ENCODE results near the gene SORBS1. TPM values are rescaled to one million over a fixed set of nuclear protein-coding genes. Genes with fewer than 3 reads are reported as not detected.
A peak's percentile ranks its signal among the peaks of the same experiment; 100 is the strongest.

Gene SORBS1
- polyA plus RNA-seq, 10 donors = 49.7 to 107 (median 71.2) TPM

DNA sequence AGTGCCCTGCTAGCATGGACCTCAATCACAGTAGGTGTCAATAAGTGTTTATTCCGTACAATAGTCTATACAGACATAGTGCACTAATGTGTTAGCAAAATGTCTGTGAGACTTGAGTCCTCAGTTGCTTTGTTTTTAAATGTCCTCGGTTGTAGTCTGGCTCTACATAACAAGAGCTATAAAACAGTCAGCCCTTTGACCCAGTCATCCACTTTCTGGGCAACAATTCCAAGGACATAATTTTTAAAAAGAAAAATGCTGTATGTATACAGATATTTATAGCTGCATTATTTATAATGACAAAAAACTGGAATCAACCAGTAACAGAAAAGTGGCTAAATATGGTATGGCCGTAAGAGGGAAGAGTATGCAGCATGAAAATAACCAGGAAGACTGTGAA, 267.5 kb downstream of the SORBS1 start:
- DNase-seq = no peak

- no peak for DNase-seq
Observed at GRCh38 chr10:95291365-95292039, 269.7 kb downstream of the SORBS1 start.

GRCh38 chr10:95290461-95291364, 270.5 kb downstream of the SORBS1 start, which contains the start of gene PDLIM1:
TSS of gene PDLIM1 (minus strand) at chr10:95291003. CDS start at chr10:95290915, 88 bp downstream.
- peak in 1 of 3 donors; percentile 68 for DNase-seq

GRCh38 chr10:95289921-95290421, 271.2 kb downstream of the SORBS1 start:
- no peak for DNase-seq

DNA sequence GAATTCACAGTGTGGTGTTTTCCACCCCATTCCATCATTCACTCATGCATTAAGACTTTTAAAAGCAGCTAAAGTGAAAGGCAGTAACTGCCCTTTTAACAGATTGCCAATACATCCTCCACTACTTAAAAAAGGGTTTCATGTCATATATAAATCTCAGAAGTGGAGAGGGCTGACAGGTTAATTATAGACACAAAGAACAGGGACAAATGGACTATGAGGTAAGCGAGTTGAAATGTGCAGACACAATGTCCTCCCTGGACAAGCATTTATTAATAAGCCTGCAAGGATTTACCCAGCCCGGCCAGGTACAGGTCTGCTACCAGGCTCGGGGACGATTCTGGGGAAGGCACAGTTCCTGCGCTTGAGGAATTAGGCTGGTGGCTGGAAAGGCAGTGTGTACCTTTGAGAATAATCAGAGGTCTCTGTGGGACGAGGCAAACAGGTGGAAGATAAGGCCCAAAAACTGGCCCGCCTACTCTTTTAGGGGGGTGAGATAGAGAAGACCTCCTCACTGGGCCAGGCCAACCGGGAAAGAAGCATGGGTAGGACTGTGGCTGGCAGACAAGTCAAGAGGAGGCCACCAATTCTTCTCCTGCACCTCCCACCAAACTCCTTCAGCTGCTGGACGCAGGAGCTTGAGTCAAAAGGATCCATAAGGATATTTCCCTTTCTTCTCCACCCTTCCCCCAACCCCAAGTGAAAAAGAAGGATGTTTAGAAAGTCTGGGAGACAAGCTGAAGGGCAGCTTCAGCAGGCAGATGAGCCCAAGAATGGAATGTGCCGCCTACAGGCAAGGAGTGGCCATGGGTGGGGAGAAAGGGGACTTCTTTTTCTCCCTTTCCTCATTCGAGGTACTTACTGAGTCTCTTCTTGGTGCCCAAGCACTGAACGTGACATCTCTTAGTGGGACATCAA, 271.9 kb downstream of the SORBS1 start:
- DNase-seq = no peak

DNA sequence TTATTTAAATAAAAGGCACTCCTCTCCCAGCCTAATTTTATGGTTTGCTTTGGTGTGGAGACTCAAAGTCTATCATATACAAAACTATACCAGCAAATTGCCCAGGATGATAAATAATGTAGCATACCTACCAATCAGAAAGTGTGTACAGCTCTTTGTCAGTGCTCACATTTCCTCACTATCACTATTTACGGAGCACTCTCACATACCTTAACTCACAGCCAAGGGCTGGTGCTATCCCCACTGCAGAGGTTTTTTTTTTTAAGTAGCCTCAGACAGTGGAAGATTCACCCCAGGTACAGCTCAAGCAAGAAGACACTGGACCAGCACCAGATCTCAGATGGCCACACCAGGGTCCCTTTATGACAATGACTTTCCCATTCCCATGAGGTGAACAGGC, 272.9 kb downstream of the SORBS1 start:
- no peak for DNase-seq

GRCh38 chr10:95287281-95287680, 273.9 kb downstream of the SORBS1 start:
- no peak for DNase-seq

- DNase-seq = no peak
Observed at GRCh38 chr10:95286707-95287106, 274.5 kb downstream of the SORBS1 start.

GRCh38 chr10:95285556-95285955, 275.6 kb downstream of the SORBS1 start:
- no peak for DNase-seq

DNA sequence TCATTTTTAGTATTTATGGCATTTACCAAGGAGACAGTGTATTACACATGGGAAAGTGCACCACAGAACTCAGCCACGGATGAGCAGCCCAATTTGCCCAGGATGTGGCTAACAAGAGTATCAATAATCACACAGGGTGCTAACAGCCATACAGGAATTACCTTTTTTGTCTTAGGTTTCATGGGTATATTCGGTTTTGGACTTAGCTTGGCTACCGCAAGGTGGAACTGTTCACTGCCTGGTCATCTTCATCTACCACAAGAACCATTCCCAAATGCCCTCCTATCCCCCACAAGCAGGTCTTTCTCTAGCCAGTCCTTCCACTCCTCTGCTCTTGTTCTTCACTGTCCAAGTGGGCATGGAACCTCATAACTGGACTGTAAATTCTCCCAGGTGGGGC, 276.4 kb downstream of the SORBS1 start:
- DNase-seq = no peak

DNA sequence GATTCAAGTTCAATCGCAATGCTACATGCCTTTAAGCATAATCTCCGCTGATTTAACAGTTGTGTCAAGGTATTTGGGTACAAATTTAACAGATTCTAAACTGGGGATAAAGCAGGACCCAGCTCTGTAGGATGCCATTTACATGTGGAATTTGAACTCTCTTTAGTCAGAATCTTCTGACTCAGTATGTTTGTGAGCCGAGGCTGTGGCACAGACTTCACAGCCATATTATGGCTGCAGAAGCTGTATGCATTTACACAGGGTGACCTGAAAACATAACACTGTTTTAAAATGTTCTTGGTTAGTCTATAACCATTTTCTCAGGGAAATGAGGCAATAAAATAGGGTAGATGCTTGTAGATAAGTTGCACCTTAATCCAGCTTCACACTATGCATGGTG, 279.1 kb downstream of the SORBS1 start:
- no peak for DNase-seq

- no peak for DNase-seq
Observed at GRCh38 chr10:95281206-95281605, 280.0 kb downstream of the SORBS1 start.

- DNase-seq = no peak
Observed at GRCh38 chr10:95280637-95281036, 280.5 kb downstream of the SORBS1 start.

- no peak for DNase-seq
Observed at GRCh38 chr10:95279042-95279820, 281.9 kb downstream of the SORBS1 start.

GRCh38 chr10:95278061-95278988, 282.8 kb downstream of the SORBS1 start:
- DNase-seq = no peak

DNA sequence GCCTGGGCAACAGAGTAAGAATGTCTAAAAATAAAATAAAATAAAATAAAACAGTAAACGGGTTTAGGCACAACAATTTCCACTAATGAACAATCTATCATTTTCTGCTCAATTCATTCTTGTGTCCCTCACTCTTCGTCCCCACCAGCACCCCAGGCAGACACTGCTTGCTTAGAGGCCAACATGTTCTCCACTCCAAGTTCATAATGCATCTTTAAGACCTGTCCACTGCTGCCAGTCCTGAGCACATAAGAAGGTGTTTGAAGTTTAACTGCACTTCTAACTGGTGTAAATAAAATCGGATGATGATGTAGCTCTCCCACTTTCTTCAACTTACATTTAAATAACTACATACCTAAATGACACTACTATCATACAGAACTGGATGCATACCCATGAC, 283.6 kb downstream of the SORBS1 start:
- DNase-seq = no peak

GRCh38 chr10:95277201-95277570, 284.0 kb downstream of the SORBS1 start:
- DNase-seq = no peak

DNA sequence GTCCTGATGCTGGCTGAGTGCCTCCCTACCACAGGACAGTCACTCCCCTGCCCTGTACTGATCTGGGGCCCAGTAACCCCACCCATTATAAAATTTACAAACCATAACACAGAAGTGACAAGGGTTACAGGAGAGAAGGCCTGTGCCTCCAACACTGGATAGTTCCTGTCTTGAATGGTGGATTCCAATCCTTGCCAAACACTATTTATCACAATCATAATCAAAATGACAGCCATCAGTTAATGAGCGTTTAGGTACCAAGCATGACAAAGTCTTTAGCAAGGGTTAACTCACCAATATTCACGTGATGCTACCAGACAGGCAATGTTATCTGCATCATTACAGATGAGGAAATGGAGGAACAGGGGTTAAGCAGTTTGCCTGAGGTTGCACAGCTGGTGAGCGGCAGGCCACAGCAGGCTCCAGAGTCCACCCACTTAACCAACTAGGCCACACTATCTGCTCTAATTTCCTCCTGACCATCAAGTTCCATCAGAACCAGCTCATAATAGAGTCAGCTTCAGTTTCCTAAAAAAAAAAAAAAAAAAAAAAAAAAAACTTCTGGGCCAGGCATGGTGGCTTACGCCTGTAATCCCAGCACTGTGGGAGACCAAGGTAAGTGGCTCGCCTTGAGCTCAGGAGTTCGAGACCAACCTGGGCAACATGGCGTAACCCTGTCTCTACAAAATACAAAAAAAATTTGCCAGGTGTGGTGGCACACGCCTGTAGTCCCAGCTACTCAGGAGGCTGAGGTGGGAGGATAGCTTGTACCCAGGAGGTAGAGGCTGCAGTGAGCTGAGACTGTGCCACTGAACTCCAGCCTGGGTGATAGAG, 284.6 kb downstream of the SORBS1 start:
- no peak for DNase-seq

All from muscle of back (tissue), 11 donors.